Endothelial cell of umbilical vein (primary cell): ENCODE data around the gene PTPRK. TPM values are rescaled to one million over a fixed set of nuclear protein-coding genes. Genes with fewer than 3 reads are reported as not detected.

Experiments used
- BruUV-seq: library from RNA; stranded (reverse); fragments of 400-500 nt; replicated peaks from 2 replicates; lab custom pipeline; 2021; lab: Mats Ljungman, UMichigan
- CTCF ChIA-PET: fragments of 300-600, 350-600 bp; sonication (Branson Sonifier 250); formaldehyde crosslinking; loops from one replicate; lab custom pipeline; 2021; ENCODE audit warnings: antibody characterized with exemption, inconsistent platforms; lab: Charles Lee
- POLR2A ChIA-PET: fragments of 300-600, 350-600 bp; sonication (Branson Sonifier 250); formaldehyde crosslinking; loops from one replicate; lab custom pipeline; 2021; ENCODE audit warnings: antibody characterized with exemption, inconsistent platforms; lab: Charles Lee
- DNase-seq: peaks from one replicate; pipeline ENCODE4 v3.0.0-alpha.2; 2011; ENCODE audit warnings: low read depth, low spot score
- FAIRE-seq: peaks from 2 replicates; lab custom pipeline; 2011; peaks lifted over from hg19 to GRCh38; lab: Jason Lieb, UNC
- H2AFZ ChIP-seq: 2 replicates; pipeline ENCODE4 v1.6.0; 2012; ENCODE audit warnings: low read depth, low read length, control low read depth, inconsistent platforms
- H3K27ac ChIP-seq: 2 replicates; pipeline ENCODE4 v1.5.1; 2011; ENCODE audit warnings: low read depth, mild to moderate bottlenecking, control low read depth, low read length, moderate library complexity; ENCODE audit not compliant: insufficient read depth
- H3K27me3 ChIP-seq, 2 experiments: 2 replicates each; pipeline versions ENCODE4 v1.6.0 to v1.6.1; 2011; ENCODE audit warnings: low read length in 2 of 2, mixed read lengths in 1 of 2; ENCODE audit not compliant: control insufficient read depth in 2 of 2, insufficient read depth in 2 of 2
- H3K36me3 ChIP-seq, 2 experiments: 2 replicates in 1 of 2; 3 replicates in 1 of 2; pipeline ENCODE4 v1.5.1; 2011; ENCODE audit warnings: low read length in 2 of 2, mild to moderate bottlenecking in 1 of 2, moderate library complexity in 1 of 2; ENCODE audit not compliant: control insufficient read depth in 2 of 2, insufficient read depth in 2 of 2; ENCODE audit errors: extremely low read depth in 1 of 2
- H3K4me1 ChIP-seq: 3 replicates; pipeline ENCODE4 v1.5.1; 2011; ENCODE audit warnings: mild to moderate bottlenecking, low read length; ENCODE audit not compliant: control insufficient read depth, insufficient read depth; ENCODE audit errors: extremely low read depth
- H3K4me2 ChIP-seq: 2 replicates; pipeline ENCODE4 v1.6.1; 2011; ENCODE audit warnings: low read length, control low read depth, mixed read lengths; ENCODE audit not compliant: insufficient read depth
- H3K4me3 ChIP-seq, 3 experiments: fragments of 200-600 bp in 1 of 3; sonication (generic), shearing (Covaris generic) in 1 of 3; replicated peaks in 1 of 3; 2 replicates each; pipeline ENCODE4 v1.5.1; 2011 to 2016; ENCODE audit warnings: control low read depth in 3 of 3, low read length in 3 of 3, mild to moderate bottlenecking in 2 of 3, inconsistent platforms in 1 of 3, low read depth in 1 of 3, moderate library complexity in 1 of 3; ENCODE audit not compliant: insufficient read depth in 1 of 3
- H3K79me2 ChIP-seq: 2 replicates; pipeline ENCODE4 v1.6.0; 2012; ENCODE audit warnings: low read length, inconsistent platforms; ENCODE audit not compliant: control insufficient read depth, insufficient read depth
- H3K9ac ChIP-seq: replicated peaks from 2 replicates; pipeline ENCODE3; 2011; ENCODE audit warnings: low read length, control low read depth; ENCODE audit not compliant: insufficient read depth; ENCODE audit errors: extremely low read depth
- H3K9me1 ChIP-seq: replicated peaks from 3 replicates; pipeline ENCODE4 v1.6.0; 2011; ENCODE audit warnings: mild to moderate bottlenecking, low read length; ENCODE audit not compliant: control insufficient read depth, insufficient read depth; ENCODE audit errors: extremely low read depth
- H3K9me3 ChIP-seq: replicated peaks from 2 replicates; pipeline ENCODE4 v1.5.1; 2012; ENCODE audit warnings: low read length, inconsistent platforms; ENCODE audit not compliant: control insufficient read depth, insufficient read depth
- H4K20me1 ChIP-seq: replicated peaks from 2 replicates; pipeline ENCODE3; 2011; ENCODE audit warnings: mild to moderate bottlenecking, low read length; ENCODE audit not compliant: control insufficient read depth, insufficient read depth; ENCODE audit errors: extremely low read depth
- CTCF ChIP-seq, 2 donors: IDR thresholded peaks; 1 replicate in 1 of 2; 2 replicates in 1 of 2; pipeline ENCODE4 v1.5.1; 2011; ENCODE audit warnings: low read length in 2 of 2, mild to moderate bottlenecking in 2 of 2, moderate library complexity in 2 of 2, control low read depth in 1 of 2, inconsistent platforms in 1 of 2, low read depth in 1 of 2; ENCODE audit not compliant: insufficient read depth in 1 of 2; ENCODE audit errors: extremely low read depth in 1 of 2
- JUN ChIP-seq: IDR thresholded peaks from 2 replicates; pipeline ENCODE4 v1.6.1; 2011; ENCODE audit warnings: borderline replicate concordance, low read depth; ENCODE audit not compliant: insufficient read length, insufficient read depth
- dilution Hi-C: fragments of 300-500 bp; cut with MboI; formaldehyde crosslinking; loops from one replicate; pipeline ENCODE4 v1.15.0; 2019; ENCODE audit warnings: low sequenced_read_pairs; ENCODE audit not compliant: extremely low pct_ligation_motif_present
- intact Hi-C: fragments of 100-400 bp; cut with micrococcal nuclease; formaldehyde crosslinking; loops from one replicate; pipeline ENCODE4 v1.10.0; 2022
- polyA plus RNA-seq, 4 experiments: library from polyadenylated mRNA; depleted of rRNA in 3 of 4; stranded (reverse) in 3 of 4; unstranded in 1 of 4; fragments of >200 nt; gene quantifications; 2 replicates each; pipeline versions ENCODE4 v1.2.1 to v1.2.3, GENCODE V29; 2011 to 2012; ENCODE audit warnings: missing spikeins in 1 of 4
- total RNA-seq: library from RNA; stranded (reverse); gene quantifications from 2 replicates; pipeline ENCODE4 v1.2.3, GENCODE V29; 2021
- TF ChIP-seq, protein P1 (sequence below): IDR thresholded peaks from 2 replicates; pipeline ENCODE4 v1.6.1; 2011; ENCODE audit not compliant: insufficient read depth, insufficient read length

PTPRK gene
- total and polyA plus RNA-seq, 2 donors (not counting 3 experiments of a cell fraction or from before 2014, with no cell fraction given), result 15.2 to 74.0 TPM

GRCh38 chr6:127933852-127934840 is 586.3 kb downstream of the PTPRK start:
- H3K36me3 ChIP-seq, result no peaks in the 10 kb centered on the region
- DNase-seq (no peak), FAIRE-seq (no peak)
- no peak overlapping the region for H3K4me2 ChIP-seq
- CTCF ChIA-PET, result interaction anchor here (1.1 kb wide), 1 partner anchor 15 kb away, joined by 3 read pairs; no protein-coding TSS in a partner anchor
- H2AFZ ChIP-seq, result no peak overlapping the region
- dilution Hi-C loops (no loop called here), intact Hi-C loops (no loop called here)
- peaks cover 12% of the 10 kb centered on the region for H3K4me1 ChIP-seq
- H3K27ac ChIP-seq, result no peak overlapping the region
- BruUV-seq, result no TSS peak
- POLR2A ChIA-PET, result no interaction called here
- no peaks in the 10 kb centered on the region for H3K9me3 ChIP-seq
- no peaks in the 10 kb centered on the region for H4K20me1 ChIP-seq
- no peaks in the 10 kb centered on the region for H3K27me3 ChIP-seq
- H3K79me2 ChIP-seq, result no peaks in the 10 kb centered on the region
- H3K9me1 ChIP-seq, result no peaks in the 10 kb centered on the region
- no peak overlapping the region for H3K4me3 ChIP-seq
- TF ChIP-seq JUN, result no peak
- TF ChIP-seq, protein P1, sequence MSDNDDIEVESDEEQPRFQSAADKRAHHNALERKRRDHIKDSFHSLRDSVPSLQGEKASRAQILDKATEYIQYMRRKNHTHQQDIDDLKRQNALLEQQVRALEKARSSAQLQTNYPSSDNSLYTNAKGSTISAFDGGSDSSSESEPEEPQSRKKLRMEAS, result no peak
- no peak for TF ChIP-seq CTCF (IDR thresholded peaks at IDR 0.05; ENCODE audit: extremely low read depth in 1 of 2, insufficient read depth in 1 of 2, low read depth in 1 of 2, low read length in 2 of 2)
- H3K9ac ChIP-seq, result no peak overlapping the region
